ENCODE results near the gene JAKMIP2. TPM values are rescaled to one million over a fixed set of nuclear protein-coding genes. Genes with fewer than 3 reads are reported as not detected.

Gene JAKMIP2
- total RNA-seq, 1 donor from 2014 or later = 0.49 TPM

DNA sequence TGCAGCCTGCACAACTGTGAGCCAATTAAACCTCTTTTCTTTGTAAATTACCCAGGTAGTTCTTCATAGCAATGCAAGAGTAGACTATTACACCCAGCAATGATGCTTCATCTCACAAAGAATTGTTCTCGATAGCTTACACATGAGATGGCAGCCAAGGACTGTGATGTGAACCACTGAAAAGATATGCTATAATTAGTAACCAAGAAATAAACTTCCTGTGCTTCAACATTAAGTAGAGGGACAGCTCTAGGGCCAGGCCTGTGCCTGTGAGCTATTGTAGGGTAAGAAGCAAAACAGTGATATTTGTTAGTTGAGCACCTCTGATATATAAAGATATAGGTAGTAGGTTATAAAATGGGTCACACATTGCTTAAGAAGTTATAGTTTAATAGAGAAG lies 230.9 kb downstream of the JAKMIP2 start:
- H3K36me3 ChIP-seq = no peaks in the 10 kb centered on the region
- no peak overlapping the region for H3K4me3 ChIP-seq
- H3K27me3 ChIP-seq = no peaks in the 10 kb centered on the region
- no peak for TF ChIP-seq POLR2A (IDR thresholded peaks at IDR 0.05)
- TF ChIP-seq CTCF (IDR thresholded peaks at IDR 0.05) = no peak
- no peak for TF ChIP-seq POLR2AphosphoS5 (IDR thresholded peaks at IDR 0.05; ENCODE audit: insufficient read depth in 1 of 2, low read depth in 1 of 2)
- H3K27ac ChIP-seq = no peak overlapping the region
- H3K4me1 ChIP-seq = peaks cover 19% of the 10 kb centered on the region
- intact Hi-C loops (cut with DNase I) = no loop called here
- DNase-seq (ENCODE audit: extremely low spot score in 2 of 2) = no peak
- no peaks in the 10 kb centered on the region for H3K9me3 ChIP-seq

- TF ChIP-seq POLR2A (IDR thresholded peaks at IDR 0.05) = no peak
- TF ChIP-seq CTCF (IDR thresholded peaks at IDR 0.05) = no peak
- no peak for TF ChIP-seq POLR2AphosphoS5 (IDR thresholded peaks at IDR 0.05; ENCODE audit: insufficient read depth in 1 of 2, low read depth in 1 of 2)
- H3K27ac ChIP-seq = no peak overlapping the region
Observed at GRCh38 chr5:147547730-147548129, 234.8 kb downstream of the JAKMIP2 start.

DNA sequence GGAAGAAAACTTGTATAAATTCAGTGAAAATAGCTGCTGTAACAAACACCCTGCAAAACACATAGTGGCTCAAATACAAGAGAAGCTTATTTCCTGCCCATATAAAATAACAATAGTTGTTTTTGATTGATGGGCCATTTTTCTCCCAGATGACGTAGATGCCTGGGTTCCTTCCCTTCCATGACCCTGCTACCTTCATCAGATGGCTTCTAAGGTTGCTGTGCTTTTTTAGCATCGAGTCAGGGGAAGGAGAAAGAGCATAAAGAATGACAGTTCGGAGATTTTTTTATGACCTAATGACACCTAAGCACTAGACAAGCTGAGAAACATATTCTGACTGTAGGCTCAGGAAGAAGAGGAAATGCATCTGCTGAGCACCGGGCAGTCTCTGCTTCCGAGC lies 238.0 kb downstream of the JAKMIP2 start:
- no peaks in the 10 kb centered on the region for H3K27me3 ChIP-seq
- no peaks in the 10 kb centered on the region for H3K4me1 ChIP-seq
- no peak for DNase-seq (ENCODE audit: extremely low spot score in 2 of 2)
- TF ChIP-seq CTCF (IDR thresholded peaks at IDR 0.05) = no peak
- no peak for TF ChIP-seq POLR2A (IDR thresholded peaks at IDR 0.05)
- H3K4me3 ChIP-seq = no peak overlapping the region
- no peaks in the 10 kb centered on the region for H3K9me3 ChIP-seq
- H3K36me3 ChIP-seq = no peaks in the 10 kb centered on the region
- H3K27ac ChIP-seq = no peak overlapping the region
- intact Hi-C loops (cut with DNase I) = no loop called here

More at GRCh38 chr5:147547730-147548129, 234.8 kb downstream of the JAKMIP2 start:
- Histone ChIP-seq H3K9me3 (no peaks in the 10 kb centered on the region), H3K36me3 (no peaks in the 10 kb centered on the region), H3K4me3 (no peak overlapping the region), H3K4me1 (no peaks in the 10 kb centered on the region), H3K27me3 (no peaks in the 10 kb centered on the region)
- no peak for DNase-seq (ENCODE audit: extremely low spot score in 2 of 2)
- intact Hi-C loops (cut with DNase I) = no loop called here

- intact Hi-C loops (cut with DNase I) = no loop called here
- DNase-seq (ENCODE audit: extremely low spot score in 2 of 2) = no peak
- no peaks in the 10 kb centered on the region for H3K4me1 ChIP-seq
Observed at GRCh38 chr5:147539053-147539452, 243.5 kb downstream of the JAKMIP2 start.

GRCh38 chr5:147538236-147538635 lies 244.3 kb downstream of the JAKMIP2 start:
- Histone ChIP-seq H3K4me1 (no peaks in the 10 kb centered on the region), H3K27ac (no peak overlapping the region), H3K4me3 (no peak overlapping the region), H3K36me3 (no peaks in the 10 kb centered on the region), H3K9me3 (no peaks in the 10 kb centered on the region), H3K27me3 (no peaks in the 10 kb centered on the region)
- intact Hi-C loops (cut with DNase I) = no loop called here
- no peak for TF ChIP-seq POLR2AphosphoS5 (IDR thresholded peaks at IDR 0.05; ENCODE audit: insufficient read depth in 1 of 2, low read depth in 1 of 2)
- TF ChIP-seq POLR2A (IDR thresholded peaks at IDR 0.05) = no peak
- no peak for TF ChIP-seq CTCF (IDR thresholded peaks at IDR 0.05)
- no peak for DNase-seq (ENCODE audit: extremely low spot score in 2 of 2)

More at GRCh38 chr5:147539053-147539452, 243.5 kb downstream of the JAKMIP2 start:
- no peaks in the 10 kb centered on the region for H3K9me3 ChIP-seq
- no peak overlapping the region for H3K27ac ChIP-seq
- H3K36me3 ChIP-seq = no peaks in the 10 kb centered on the region
- TF ChIP-seq POLR2AphosphoS5 (IDR thresholded peaks at IDR 0.05; ENCODE audit: insufficient read depth in 1 of 2, low read depth in 1 of 2) = no peak
- TF ChIP-seq CTCF (IDR thresholded peaks at IDR 0.05) = no peak
- TF ChIP-seq POLR2A (IDR thresholded peaks at IDR 0.05) = no peak
- H3K4me3 ChIP-seq = no peak overlapping the region
- no peaks in the 10 kb centered on the region for H3K27me3 ChIP-seq

Other genes starting within 250 kb of the JAKMIP2 start
- gene SPINK1, start 48.9 kb upstream of the JAKMIP2 start, total RNA-seq = not detected
- gene SCGB3A2, start 96.0 kb upstream of the JAKMIP2 start, total RNA-seq = not detected
- gene C5orf46, start 123.8 kb upstream of the JAKMIP2 start, total RNA-seq = not detected